NCI-H128 (cell line): ENCODE results near the gene PCMTD2.
A peak's percentile ranks its signal among the peaks of the same experiment; 100 is the strongest.

Experiments
- DNase-seq: peaks from one replicate; lab custom pipeline; 2025; ENCODE audit not compliant: unreplicated experiment; lab: John Stamatoyannopoulos, UW

The PCMTD2 gene

DNA sequence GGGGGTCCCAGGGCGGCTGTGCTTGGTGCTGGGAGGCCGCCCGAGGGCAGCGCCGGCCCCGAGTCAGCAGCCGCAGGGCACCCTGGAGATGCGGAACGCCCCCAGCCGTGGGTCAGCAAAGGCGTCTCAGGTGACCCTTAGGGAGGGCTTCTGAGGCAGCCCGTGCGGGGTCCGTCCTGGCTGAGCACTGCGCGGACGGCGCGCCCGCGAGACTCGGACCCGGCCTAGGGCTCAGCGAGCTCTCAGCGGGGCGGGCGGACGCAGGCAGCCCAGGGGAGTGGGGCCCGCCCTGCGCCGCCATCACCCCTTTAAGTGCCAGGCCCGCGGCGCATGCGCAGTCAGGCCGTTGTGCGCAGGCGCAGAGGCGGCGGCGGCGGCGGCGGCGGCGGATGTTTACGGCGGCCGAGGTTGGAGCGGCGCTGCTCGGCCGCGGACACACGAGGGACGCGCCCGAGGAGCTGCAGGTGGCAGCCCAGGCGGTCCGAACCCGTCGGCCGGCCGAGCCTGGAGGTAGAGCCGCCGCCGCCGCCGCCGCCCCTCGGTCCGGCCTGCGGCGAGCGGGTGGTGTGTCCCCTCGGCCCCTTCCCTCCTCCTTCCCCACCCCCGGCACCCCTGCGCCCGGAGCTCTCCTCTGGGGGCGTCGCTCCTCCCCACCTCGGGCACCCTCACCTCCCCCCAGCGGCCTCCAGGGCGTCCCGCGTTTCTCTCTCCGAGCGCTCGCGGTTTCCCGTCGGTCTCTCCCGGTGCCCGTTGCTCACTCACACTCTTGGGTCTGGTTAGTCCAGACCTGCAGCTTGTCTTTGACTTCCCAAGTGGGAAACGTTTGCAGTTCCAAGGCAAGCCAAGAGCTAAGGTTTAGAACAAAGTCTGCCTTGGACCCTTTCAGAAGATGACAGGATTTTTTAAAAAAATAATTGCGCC, at the start of gene PCMTD2:
TSS of gene PCMTD2 (plus strand) at position 388 of the 921 bp plus-strand sequence. CDS start 4,218 bp downstream, outside the sequence.
- peak; percentile 76 for DNase-seq

DNA sequence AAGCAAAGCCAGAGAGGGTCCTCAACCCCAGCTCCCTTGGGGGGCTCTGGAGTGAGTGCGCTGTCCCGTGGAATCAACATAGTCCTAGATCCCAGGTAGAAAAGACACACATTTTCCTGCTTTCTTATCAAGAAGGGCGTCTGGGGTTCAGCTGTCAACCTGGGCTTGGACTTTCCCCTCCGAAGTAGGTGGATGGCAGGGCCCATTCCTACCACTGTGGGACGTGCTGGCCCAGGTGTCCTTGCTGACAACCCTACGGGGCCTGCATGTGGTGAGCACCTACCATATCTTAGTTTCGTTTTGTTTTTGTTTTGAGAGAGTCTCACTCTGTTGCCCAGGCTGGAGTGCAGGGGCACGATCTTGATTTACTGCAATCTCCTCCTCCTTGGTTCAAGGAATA, 48.9 kb upstream of the PCMTD2 start:
- DNase-seq = no peak

DNA sequence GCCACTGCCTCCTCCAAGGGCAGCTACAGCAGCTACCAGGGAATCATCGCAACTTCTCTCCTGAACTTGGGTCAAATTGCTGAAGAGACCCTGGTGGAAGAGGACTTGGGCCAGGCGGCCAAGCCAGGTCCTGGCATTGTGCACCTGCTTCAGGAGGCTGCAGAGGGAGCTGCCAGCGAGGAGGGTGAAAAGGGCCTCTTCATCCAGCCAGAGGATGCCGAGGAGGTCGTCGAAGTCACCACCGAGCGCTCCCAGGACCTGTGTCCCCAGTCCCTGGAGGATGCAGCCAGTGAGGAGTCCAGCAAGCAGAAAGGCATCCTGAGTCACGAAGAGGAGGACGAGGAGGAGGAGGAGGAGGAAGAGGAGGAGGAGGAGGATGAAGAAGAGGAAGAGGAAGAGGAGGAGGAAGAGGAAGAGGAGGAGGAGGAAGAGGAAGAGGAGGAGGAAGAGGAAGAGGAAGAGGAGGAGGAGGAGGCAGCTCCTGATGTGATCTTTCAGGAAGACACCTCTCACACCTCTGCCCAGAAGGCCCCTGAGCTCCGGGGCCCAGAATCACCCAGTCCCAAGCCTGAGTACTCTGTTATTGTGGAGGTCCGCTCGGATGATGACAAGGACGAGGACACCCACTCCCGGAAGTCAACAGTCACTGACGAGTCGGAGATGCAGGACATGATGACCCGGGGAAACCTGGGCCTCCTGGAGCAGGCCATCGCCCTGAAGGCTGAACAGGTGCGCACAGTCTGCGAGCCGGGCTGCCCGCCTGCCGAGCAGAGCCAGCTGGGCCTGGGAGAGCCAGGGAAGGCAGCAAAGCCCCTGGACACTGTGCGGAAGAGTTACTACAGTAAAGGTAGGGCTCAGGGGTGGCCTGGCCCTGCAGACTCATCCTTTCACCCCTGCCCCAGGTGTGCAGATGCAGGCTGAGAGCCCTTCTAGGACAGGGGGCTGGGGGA, 47.6 kb upstream of the PCMTD2 start:
- no peak for DNase-seq

DNA sequence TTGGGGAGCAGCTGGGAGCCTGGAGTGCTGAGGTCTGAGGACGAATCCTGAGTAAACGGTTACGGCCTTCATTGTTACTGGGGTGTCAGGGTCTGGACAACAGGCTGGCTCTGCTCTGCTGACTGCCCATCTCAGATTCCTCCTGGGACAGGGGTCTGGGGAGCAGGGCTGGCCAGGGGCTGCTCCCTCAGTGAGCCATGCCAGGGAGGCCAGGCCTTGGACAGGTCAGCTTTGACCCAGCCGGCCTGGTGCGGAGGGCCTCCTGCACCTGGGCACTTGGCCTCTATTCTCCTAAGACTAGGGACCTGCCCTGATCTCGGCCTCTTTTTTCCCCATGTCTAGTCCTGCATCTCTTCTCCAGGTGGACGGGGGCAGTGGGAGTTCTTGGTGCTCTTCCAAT, 46.4 kb upstream of the PCMTD2 start:
- no peak for DNase-seq

DNA sequence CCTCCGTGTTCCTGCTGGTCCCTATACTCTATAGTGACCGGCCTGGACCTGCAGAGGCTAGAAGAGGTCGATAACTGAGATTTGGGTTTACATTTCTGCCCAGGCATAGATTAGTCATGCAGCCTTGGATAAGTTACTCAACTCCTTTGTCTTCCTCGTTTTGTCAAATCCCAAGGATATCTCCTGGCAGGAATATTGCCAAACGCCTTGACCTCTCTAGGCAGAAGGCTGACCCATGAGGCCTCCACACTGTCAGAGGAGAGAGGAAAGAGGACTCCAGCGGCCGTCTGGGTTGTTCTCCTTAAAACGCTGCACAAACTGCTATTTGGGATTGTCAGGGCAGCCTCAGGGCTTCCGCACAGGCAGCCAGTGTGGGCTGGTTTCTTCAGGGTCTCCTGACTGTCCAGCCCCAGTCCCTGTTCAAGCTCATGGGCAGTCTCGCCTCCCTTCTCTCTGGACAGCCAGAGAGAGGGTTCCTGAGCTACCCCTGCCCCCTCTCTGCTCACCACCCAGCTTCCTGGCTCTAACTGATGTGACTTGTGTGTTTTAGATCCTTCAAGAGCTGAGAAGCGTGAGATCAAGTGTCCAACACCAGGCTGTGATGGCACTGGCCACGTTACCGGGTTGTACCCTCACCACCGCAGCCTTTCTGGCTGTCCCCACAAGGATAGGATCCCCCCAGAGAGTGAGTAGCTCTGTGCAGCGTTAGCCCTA, 44.7 kb upstream of the PCMTD2 start:
- no peak for DNase-seq

DNA sequence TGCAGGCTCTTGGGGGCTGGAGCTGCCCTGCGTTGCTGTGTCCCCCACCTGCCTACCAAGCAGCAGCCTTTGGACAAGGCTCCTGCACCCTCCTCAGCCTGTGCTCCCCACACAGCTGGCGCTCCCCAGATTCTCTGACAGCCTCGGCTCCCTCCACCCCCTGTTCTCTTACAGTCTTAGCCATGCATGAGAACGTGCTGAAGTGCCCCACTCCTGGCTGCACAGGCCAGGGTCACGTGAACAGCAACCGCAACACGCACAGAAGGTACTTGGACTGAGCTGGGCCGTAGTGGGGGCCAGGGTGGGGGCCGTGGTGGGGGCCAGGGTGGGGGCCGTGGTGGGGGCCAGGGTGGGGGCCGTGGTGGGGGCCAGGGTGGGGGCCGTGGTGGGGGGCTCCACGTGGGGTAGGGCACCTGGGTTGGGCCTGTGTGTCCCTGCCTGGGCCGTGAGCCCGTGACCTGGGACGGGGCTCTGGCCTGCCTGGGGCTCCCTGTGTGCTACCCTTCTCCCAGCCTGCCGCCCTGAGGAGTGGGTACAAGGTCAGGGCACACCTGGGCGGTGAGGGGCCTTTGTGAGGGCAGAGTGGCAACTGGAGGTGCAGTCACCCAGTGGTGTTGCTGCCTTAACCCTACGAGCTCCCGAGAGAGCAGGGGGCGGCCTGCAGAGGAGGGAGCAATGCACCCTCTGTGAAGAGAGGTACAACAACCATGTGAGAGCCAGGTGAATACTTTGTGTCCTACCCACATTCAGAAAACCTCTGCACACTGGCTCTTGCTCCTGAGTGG, 43.5 kb upstream of the PCMTD2 start:
- no peak for DNase-seq

DNA sequence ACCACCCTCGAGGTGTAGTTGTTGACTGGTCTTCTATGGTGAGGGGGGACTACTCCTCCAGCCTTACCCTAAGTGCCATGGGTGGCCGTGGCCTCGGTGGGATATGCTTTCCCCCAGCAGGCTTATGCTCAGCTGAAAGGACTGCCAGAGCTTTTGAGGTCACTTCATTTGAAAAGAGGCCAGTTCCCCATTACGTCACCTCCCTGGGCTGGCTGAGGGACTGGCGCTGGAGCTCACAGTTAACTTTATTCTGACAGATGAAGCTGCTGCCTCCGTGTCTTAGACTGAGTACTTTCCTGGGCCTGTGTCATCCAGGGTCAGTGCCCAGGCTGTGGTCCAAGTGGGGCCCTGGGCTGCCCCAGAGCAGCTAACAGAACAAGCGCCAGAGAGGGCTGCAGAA, 42.8 kb upstream of the PCMTD2 start:
- DNase-seq = no peak

DNA sequence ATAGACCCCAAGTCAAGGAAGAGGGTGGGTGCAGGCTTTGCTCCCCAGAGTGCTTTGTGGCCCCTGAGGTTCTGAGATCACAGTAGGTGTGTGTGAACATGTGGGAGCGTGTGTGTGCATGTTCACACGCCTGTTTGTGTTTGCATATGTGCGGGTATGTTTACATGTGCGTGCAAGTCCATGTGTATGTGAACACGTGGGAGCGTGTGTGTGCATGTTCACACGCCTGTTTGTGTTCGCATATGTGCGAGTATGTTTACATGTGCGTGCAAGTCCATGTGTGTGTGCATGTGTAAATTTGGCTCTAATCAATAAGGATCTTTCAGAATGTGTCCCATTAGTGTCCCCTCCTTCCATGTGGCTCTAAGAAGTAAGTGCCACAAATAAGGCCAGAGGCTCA, 41.4 kb upstream of the PCMTD2 start:
- DNase-seq = no peak

DNA sequence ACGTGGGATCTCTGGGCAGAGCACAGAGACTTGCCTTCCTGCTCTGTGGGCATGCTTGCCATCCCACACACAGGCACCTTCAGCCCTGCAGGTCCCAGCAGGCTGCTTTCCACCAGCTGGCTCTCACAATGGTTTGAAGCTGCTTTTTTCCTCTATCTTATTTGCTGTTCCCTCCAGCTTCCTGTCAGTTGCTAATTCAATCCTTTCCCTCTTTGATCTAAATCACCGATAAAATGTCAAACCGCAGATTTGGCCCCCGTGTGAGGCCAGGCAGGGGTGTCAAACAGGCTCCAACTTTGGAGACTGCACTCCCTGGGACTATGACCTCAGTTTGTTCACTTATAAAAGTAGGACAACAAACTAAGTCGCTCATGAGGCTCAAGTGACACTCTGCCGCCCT, 40.6 kb upstream of the PCMTD2 start:
- no peak for DNase-seq

DNA sequence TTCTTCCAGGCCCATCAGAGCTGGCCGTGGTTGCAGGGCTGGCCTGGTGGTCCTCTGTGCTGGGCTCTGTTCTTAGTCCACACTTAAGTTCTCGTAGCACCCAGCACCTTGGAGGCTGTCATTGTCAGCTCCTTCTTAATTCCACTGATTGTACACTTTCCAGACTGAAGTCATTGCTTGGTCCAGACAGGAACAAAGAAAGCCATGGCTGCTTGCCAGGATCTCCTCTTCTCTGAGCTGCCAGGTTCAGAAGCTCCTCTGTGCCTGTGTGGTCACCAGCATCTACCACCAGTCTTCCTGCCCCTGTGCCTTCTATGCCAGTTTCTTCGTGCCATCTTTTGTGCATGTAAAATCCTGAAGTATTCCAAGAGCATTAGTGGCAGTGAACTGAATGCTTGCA, 39.5 kb upstream of the PCMTD2 start:
- DNase-seq = no peak

DNA sequence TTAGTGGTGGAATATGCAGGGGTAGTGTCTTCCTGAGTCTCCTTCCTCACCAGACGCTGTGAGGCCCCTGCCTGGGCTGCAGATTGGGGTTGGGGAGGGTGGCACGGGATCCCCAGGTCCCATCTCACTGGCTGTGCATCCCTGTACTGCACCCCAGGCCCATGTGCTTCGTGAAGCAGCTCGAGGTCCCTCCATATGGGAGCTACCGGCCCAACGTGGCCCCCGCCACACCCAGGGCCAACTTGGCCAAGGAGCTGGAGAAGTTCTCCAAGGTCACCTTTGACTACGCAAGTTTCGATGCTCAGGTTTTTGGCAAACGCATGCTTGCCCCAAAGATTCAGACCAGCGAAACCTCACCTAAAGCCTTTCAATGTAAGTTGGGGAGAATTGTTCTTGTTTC, 38.6 kb upstream of the PCMTD2 start:
- DNase-seq = no peak

DNA sequence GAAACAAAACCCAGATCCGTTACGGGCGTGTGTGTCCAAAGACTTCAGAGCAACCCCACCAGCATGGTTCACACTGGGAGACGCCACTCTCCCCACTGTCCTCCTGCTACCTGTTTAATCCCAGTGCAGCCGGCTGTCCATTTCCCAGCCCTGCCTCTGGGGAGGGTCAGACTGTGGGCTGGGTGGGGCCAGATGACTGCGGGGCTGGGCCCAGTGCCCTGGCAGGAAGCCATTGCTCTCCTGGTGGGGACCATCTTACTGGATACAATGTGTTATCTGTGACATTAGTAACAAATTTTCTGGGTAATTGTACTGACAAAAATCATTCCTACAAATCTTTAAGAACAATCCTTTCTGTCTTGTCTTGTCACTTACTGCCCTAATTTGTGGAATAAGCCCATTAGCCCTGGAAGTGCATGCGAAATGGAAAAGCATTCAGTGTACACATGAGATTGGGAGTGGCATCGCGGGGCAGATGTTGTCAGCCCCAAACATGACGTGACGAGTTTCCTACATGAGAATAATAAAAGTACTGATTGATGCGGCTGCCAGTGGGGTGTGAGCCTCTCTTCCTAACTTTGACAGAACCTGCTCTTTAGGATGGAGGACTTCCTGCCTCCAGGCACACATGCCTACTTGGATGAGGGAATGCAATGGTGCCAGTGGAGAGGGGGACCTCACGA, 37.9 kb upstream of the PCMTD2 start:
- no peak for DNase-seq

DNA sequence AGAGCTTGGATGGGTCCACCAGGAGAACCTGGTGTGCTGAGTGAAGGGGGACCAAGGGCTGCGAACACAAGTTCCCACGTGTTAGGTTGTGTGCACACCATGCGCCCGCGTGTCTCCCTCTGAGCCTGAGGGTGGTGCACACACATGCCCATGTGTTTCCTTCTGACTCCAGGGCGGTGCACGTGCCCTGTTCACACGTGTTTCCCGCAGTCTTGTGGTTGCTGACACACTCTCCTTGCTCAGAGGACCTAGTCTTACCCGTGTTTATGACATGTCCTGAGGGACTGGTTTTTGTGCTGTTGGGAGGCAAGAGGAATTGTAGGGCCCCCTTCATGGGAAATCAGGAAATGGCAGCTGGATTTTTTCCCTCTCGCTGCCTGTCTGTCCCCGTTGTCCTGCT, 36.3 kb upstream of the PCMTD2 start:
- DNase-seq = no peak

DNA sequence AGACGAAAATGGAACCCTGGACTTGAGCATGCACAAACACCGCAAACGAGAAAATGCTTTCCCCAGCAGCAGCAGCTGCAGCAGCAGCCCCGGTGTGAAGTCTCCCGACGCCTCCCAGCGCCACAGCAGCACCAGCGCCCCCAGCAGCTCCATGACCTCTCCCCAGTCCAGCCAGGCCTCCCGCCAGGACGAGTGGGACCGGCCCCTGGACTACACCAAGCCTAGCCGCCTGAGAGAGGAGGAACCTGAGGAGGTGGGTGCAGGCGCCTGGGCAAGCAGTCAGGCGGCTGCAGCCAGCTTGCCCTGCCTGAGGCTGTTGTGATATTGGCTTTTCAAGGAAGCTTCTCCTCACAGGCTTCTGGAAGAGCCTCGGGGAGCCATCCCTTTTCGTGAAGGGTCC, 35.8 kb upstream of the PCMTD2 start:
- DNase-seq = no peak

DNA sequence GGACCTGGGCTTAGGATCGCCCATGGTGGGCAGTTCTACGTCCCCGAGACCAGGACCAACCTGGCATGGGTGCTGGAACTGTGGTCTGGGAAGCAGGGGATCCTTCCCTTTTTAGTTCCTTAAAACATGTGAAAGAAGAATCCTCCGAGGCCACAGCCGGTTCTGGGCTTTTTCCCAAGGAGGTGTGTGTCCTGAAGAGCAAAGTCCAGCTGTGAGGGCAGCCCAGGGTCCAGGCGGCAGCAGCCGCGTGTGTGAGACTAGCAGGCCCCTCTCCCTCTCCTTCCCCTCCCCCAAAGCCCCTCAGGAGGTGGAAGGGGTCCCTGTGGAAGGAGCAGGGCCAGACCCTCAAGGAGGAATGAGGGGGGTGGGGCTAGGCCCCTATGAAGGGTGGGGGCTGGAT, 35.1 kb upstream of the PCMTD2 start:
- DNase-seq = no peak

DNA sequence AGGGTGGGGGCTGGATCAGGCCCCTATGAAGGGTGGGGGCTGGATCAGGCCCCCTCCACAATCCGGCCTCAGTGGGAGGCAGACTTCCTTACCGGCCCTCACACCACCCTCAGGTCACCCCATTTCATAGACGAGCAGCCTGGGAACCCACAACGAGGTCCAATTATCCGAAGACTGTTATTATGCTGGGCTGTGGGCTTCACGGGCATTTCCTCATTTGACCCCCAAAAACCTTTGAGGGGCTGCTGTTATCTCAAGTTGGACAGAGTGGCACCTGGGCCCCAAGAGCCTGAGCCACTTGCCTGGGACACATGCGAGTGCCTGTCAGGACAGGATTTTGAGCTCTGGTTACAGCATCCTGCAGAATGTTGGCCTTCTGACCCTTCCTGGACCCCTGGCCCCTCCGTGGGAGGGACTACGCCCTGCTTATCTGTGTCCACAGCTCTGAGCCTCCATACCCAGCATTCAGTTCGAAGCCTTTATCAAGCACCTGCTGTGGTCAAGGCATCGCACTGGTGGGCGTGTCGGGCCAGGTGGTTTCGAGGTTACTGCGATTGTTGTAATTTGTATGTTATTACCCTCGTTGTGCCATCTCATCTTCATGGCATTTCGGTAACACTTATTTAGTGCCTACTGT, 34.5 kb upstream of the PCMTD2 start:
- no peak for DNase-seq

DNA sequence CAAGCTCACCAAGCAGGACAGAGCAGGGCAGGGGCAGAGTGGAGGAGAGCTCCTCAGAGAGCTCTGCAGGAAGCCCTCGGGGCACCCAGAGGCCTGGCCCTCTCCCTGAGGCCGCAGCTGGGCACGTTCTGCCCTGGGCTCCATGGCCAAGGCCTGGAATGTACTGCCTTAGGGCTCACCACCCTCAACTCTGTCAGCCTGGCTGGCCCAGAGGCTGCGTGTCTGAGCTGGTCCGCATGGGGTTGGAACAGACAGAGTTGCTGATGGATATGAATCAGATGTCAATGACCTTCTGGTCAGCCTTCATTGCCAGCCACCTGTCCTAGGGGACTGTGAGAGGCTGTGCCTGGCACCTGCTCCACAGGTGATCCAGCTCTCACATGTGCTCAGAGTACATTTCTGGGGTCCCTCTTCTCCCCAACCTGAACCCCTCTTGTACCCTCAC, 33.2 kb upstream of the PCMTD2 start:
- no peak for DNase-seq

DNA sequence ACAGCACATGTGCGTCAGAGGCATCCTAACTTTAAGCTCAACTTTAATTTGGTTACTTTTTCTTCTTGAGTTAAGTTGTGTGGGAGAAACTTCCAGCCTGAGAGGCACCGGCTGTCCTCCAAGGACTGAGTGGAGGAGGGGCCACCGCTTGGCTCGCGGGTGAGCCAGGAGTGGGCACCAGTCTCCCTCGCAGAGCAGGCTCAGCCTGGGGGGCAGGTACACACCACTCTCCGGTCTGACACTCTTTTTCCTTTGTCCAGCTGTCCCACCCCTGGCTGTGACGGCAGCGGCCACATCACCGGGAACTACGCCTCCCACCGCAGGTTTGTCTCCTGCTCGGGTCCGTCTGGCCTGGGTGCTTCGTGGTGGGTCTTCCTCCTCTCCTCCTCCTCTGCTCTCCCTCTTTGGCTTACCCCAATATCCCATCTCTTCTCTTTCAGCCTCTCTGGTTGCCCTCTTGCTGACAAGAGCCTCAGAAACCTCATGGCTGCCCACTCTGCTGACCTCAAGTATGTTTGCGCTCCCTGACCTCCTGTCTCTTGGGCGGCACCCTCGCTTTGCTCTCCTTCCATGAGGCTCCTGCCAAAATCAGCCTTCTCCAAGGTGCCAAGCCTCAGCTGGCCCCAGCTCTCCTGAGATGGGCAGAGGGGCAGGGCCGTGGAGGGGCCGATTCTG, 32.6 kb upstream of the PCMTD2 start:
- no peak for DNase-seq
